GM18870 (cell line): ENCODE data around the gene RAPGEF3.
A peak's percentile ranks its signal among the peaks of the same experiment; 100 is the strongest.

Experiments used
- ATAC-seq: cut with Tn5 transposase; IDR thresholded peaks from one replicate; pipeline ENCODE4 v1.9.1; 2021; ENCODE audit warnings: moderate library complexity; ENCODE audit not compliant: unreplicated experiment

RAPGEF3 gene

DNA sequence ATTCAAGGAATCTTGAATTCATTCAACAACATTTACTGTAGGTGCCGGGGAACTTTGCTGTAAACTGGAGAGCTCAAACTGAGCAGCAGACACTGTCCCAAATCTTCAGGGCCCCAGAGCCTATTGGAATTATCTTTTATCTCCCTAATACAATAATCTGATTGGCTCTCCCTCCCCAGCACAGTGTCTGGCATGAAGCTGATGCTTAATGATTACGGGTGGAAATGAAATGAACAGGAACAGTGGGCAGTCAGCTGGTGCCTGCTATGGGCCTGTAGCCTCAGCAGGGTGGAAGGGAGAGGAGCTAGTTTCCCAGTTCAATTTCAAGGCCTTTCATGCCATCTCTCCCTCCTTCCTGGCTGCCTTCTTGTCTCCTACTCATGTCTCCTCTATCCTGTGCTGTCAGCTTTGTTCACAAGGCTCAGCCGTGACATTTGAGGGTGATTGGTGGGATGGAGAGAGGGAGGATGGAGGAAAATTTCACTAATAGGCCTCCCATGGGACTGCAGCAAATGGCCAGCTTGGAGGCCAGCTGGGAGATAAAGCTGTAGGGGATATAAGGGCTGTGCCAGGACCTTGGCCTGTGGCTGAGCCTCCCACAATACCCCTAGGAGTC lies 4.3 kb upstream of the RAPGEF3 start:
- ATAC-seq = no peak

DNA sequence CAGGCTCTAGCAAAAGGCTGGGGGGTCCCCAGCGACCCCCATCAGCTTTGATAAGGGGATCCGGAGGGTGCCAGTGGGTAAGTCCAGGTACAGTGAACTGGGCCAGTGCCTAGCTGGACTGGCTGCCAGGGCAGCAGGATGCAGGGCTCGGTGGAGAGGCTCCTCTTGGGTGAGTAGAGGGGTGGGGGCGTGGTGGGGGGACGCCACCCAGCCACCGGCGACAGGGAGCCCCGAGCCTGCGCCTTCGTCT lies 171 bp downstream of the RAPGEF3 start:
- ATAC-seq = no peak

DNA sequence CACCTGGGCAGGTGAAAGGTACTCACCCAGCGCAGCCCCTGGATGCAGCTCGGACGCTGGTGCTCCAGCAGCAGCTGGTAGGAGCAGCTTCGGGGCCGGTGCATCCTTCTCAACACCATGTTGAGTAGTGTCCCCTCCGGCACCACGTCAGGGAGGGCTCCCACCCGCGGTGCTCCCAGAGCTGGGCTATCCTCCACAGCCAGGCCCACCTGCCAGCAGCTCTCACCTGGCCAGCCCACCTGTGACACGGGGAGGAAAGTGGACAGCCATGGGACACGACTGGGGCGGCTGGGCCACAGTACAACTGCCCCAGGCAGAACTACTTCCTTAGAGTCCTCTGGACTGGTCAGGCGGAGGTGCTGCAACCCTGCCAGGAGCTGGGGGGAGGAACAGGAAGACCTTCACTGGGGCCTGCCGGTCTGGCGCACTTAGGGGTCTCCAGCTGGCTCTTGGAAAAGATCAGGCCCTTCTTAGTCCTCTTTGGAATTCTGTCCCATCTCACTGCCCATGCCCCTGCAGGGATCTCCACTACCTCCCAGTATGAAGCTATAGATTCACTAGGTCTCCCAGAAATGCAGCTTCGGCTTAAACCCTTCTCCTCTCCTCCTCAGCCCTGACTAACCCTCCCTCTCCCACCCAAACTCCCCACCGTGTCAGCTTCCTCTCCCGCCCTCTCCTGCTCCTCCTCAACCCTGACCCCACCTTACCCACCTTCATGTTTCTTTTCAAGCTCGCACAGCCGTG lies 668 bp downstream of the RAPGEF3 start:
- no peak for ATAC-seq

DNA sequence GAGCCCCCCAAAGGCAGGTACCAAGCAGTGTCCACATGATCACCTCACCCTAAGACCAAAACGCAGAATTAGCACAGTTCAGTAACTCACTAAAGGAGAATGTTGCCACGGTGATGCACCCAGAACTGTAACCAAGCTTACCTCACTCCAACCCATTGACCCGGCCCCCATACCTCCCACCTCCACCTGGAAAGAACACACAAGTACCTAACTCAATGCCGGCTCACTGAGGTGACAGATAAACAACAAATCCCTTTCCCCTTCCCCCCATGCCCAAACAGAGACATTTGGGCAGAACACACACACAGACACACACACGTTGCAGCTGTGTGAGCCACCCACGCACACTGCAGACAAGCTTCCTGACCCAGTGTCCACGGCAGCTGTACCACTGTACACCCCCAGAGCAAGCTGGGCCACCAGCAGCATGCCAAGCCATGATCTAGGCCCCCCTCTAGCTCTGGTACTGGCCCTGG lies 1.3 kb downstream of the RAPGEF3 start:
- ATAC-seq = no peak

DNA sequence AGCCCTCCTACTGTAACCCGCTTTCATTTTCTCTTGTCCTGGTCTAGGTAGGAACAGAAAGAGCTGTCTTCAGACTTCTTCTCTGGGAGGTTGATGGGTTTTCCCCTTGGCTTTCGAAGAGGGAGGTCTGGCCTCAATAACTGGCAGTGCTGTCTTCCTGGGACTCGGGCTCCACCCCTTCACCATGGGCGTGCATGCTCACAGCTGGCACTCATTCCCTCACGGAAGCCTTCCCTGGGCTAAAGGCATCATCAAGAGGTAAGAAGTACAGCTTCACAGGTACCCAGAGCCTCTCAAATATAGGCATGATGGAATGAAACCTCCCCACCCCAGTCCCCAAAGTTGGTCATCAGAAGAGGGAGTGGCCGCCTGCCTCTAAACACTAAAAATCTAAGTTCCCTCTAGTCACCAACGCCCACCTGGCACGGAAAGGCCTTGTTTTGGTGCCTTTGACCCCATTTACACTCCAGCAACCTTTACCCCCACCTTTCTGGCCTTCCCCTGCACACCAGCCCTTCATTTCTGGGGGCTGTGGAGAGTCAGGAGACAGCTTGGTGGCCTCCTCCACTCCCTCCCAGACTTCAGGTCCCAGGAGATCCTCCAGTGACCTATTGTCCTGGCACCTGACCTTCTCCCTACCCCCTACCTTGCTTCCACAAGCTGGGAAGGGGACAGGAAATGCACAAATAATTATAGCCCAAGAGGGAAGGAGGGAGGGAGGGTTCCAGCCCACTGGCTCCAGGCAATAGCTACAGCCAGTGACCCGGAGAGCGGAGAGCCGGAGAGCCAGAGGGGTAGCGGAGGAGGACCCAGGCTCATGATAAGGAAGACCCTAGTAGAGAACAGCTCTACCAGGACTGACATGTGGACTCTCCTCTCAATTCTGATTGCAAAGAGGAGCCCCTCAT lies 2.8 kb downstream of the RAPGEF3 start:
- peak; percentile 82 for ATAC-seq

DNA sequence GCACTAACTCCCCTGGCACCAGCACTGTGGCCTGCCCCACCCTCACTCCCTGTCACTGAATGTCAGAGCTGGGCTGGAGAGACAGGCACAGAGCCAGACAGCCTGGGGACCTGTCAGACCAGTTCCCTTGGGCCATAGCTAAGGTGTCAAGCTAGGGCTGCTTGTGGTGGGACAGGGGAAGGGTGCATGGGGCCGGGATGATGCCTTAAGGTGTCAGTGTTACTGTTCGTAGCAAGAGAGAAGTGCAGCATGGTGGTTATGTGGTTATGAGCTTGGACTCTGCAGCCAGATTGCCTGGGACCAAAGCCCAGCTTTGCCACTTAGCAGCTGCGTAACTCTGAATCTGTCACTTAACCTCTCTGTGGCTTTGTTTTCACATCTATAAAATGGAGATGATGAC lies 3.8 kb downstream of the RAPGEF3 start:
- ATAC-seq = no peak

DNA sequence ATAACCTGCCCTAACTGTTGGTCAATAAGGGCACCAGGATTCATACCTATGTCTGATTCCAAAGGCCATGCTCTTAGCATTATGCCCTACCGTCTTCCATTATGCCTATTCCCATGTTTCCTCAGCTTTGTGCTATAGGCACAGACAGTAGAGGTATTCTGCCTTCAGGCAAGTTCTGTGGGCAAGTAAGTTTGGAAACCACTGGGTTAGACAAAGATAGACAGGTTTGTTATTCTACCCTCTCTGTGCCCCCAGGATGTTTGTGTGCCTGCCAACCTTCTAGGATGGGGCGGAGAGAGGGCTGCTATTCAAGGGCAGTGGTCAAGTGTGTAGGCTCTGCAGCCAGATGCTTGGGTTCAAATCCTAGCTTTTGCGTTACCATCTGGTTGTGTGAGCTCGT lies 4.6 kb downstream of the RAPGEF3 start:
- ATAC-seq = no peak

DNA sequence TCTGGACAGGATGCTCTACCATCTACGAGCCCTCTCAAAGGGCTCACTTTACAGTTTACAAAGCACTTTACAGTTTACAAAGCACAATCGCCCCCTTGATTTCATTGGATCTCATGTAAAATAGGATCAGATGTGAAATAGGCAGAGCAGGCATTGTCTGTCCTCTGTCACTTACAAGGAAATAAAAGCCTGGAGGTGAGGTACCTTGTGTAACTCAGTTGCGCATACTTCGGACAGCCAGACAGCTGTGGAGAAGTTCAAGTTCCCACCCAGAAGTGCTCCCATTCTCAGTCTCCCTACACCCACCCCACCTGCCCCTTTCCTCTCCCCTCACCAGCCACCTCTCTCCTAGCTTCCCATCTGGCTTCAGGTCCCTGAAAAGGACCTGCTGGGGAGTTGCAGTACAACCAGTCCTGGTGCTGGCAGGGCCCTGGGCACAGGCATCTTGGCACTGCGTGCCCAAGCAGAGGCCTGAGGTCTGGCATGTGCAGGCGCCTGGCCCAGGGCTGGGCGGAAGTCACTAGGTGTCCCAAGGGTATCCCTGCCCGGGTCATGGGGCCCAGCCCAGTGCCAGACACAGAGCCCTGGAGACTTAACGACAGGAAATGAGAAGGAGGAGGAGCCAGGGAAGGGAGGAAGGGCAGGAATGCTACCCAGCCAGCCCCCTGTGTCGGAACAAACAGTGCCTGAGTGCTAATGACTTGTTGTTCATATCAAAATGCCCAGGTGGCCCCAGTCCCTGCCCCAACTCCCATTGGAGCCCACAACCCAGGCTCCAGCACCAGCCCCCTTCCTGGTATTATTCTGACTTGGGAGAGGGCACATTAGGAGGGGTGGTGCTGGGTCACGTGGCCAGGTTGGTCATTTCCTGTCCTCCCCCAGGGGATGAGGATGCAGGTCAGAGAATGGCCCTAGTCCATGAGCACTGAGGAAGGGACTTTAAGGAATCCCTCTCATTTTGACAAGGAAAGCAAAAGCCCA lies 5.4 kb downstream of the RAPGEF3 start:
- no peak for ATAC-seq

DNA sequence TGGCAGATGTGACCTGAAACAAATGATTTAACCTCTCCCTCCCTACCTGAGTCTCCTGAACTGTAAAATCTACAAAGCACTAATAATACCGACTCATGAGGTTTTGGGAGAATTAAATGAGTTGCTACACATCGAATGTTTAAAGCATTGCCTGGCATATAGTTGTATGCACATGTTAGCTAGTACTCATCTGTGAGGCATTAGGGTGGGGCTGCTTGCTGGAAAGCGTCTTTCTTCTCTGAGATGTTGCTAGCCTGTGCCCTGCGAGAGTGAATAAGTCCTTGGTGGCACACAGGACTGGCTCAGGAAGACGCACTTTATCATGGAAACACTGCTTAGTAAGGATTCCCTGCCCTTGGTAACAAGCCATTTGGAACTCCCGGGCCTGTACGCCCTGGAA lies 6.1 kb downstream of the RAPGEF3 start:
- ATAC-seq = no peak

DNA sequence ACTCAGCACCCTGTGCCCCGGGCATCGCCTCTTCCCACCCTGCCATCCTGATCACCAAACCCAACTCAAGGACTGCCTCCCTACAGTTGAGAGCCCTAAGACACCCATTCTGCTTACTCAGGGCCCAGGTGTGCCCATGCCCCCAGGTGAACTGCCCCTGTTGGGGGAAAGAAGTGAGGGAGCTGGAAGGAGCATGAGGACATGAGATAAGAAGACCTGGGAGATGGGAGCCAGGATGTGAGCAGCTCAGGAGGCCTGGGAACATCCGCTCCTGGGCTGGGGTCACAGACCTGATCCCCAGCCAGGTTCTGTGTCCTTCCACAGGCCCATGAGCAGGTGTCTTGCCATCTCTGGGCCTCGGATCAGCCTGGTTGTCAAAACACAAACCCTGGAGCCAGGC lies 6.6 kb downstream of the RAPGEF3 start:
- no peak for ATAC-seq

DNA sequence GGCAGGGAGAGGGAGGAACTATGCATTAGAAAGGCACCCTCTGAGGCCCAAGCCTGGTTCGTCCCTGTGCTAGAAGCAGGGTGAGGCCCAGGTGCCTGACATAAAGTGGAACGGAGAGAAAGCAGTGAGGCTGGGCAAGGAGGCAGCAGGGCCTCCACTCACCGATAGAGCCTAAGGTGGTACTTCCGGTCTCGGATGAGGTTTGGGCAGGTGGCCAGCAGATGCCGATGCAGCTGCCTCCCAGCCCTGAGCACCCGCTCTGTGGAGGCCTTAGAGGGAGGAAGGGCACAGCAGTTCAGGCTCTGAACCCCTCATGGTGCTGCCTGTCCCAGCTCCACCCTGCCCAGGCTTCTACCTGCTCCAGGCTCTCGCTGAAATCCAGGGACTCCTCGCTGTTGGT lies 7.1 kb downstream of the RAPGEF3 start:
- ATAC-seq = no peak

DNA sequence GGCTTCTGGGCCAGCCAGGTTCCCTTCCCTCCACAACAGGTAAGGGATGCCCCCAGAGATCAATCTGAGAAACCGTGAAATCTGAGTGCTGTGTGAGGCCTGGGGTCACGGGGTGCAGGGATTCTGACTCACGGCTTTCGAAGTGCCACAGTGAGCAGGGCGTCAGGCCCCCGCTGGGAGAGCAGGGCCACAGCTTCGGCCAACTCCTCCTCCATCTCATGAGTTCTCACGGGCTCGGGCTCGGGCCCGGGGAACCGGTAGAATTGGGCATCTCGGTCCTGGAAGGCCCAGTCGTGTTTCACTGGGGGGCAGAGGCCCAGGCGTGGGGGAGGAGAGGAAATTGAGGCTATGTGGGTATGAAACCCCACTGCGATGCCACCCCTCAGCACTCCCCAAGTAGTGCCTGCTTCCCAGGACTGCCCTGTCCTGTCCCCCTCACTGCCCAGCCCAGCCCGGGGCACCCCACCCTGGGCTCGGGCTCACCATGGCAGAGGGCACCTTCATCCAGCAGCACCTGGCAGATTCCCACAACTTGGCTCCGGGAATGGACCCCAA lies 7.7 kb downstream of the RAPGEF3 start:
- no peak for ATAC-seq

DNA sequence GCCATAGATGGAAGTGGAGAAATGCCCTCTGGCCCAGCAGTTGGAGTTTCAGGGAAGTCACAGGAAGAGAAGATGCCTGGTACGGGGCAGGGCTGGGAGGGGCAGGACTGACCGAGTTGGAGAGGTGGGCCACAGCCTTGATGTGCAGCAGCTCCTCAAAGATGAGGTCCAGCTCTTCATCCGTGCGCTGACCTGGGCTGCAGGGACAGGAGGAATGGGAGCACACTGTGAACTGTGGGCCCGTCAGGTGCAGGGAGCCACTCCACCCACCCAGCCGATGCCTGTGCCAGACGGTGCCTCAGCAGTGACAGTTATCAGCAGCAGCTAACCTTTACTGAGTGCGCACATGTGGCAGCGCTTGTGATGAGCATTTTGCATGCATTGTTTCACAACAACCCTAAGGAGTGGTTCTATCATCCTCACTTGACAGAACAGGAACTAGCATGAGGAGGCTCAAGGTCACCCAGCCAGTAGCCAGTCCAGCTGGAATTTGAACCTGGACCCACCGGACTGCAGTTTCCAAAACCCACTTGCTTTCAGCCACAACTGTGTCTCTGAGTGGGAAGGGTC lies 8.4 kb downstream of the RAPGEF3 start:
- no peak for ATAC-seq

DNA sequence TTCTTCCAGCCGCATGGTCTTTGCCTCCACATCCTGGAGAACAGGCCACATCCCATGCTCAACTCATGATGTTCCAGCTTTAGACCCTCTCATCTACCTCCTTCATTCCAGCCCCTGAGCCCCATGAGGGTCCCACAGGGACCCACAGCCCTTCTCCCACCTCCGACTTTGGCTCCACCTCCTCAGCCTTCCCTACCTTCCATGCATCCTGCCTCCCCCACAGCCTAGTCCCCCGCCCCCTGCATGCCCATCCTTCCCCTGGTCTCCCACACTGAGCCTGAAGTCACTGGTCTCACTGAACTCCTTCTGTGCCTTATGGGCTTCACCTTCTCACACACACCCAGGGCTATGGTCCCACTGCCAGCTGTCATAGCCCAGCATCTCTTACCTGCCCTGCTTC lies 9.8 kb downstream of the RAPGEF3 start:
- ATAC-seq = no peak

DNA sequence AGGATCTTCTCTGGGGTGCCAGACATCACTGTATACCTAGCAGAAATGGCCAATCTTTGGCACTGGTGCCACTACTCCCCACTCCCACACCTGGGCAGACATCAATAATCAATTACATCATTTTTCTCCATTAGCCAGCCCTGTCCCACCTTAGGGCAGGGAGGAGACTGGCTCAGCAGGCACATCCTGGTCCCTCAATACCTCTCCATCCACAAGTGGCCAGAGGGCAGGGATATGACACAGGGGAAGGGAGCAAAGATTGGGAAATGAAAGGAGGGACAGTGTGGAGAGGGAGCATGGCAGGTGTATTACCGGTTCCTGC lies 10.2 kb downstream of the RAPGEF3 start:
- ATAC-seq = no peak

DNA sequence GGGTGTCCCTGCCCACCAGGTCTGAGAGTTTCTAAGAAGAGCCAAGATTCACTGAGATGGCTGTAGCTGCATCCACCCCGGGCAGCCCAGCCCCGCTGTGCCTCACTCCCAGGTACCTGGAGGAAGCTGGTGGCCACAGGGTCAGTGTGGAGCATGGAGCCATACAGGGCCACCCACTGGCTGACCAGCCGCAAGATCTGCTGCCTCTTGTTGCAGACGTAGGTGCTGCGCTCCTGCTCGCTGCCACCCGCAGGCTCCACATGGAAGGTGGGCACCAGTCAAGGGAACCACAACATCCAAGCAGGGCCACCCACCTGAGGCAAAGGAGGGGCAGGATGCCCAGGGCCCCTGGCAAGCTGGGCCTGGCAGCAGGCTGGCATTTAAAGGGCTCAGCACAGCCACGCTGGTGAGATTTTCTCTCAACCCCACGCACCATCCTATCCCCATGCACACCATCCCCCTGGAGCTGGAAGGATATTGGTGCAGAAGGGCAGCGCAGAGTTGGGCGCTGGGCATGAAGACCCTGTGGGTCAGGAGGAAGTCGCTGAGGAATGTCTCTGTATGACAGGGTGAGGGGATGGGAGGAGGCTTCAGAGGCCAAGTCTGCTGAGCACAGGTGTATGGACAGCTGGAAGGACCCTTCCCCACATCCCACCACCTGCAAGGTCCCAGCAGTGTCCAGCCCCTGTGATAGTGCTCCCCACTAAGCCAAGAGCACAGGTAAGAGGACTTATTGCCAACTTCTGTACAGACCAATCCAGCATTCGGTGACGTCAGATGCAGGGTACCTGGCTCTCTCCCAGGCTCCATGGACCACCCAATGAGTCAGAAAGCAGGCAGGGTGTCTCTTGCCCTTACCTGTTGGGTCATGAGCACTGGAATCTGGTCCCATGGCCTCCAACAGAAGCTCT lies 10.8 kb downstream of the RAPGEF3 start:
- no peak for ATAC-seq

DNA sequence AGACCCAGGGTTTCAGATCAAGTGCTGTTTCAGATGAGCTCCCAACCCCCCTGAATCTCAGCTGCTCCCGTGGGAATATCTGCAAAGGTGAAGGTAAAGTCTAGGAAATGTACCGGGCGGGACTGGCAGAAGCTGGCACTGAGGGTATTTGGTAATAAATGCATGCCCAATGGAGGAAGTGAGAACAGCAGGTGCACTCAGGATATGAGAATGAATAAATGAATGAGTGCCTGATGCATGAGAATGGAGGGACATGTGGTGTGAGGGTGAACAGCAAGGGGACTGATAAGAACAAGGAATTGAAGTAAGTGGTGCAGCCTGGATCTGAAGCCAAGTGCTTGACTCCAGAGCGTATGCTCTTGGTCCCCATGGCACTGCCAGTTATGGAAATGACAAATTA lies 11.6 kb downstream of the RAPGEF3 start:
- ATAC-seq = no peak

DNA sequence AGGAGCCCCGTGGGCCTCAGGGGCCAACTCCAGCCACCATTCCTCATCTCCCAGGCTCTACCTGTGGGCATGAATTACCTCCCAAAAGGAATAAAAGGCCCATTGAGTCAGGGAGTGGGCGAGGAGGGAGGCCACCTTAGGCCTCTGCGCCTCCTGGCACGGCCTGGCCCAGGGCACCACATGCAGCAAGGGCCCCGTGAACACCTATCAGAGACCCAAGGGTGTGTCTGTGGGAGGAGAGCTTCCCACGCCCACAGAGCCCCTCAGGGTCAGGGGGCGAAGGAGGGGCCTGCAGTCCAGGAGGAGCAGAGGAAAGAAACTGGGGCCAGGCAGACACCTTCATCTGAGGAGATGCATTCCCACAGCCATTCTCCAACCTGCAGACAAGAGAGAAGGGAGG lies 12.2 kb downstream of the RAPGEF3 start:
- ATAC-seq = no peak

DNA sequence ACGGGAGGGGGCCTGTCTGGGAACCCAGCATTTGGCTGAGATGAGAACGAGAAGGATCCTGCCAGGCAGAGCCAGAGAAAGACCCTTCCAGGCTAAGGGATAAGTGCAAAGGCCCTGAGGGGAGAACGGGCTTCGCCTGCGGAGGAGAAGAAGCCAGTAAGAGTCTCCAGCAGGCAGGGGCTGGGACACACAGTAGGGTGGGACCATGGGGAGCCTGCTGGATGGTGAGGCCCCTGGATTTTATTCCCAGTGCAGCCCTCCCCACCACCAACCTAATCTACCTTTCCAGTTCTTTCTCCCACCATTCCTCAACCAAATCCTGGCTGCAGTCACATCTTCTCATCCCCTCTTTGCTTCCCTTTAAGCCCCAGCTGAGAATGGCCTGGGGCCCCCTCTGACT lies 12.6 kb downstream of the RAPGEF3 start:
- no peak for ATAC-seq
